Keratinocyte (primary cell): Measurements from ENCODE around the gene ITPK1.

ENCODE experiments used
- EZH2 ChIP-seq: IDR thresholded peaks from one replicate; pipeline ENCODE4 v1.6.1; 2012; ENCODE audit warnings: inconsistent platforms, mild to moderate bottlenecking, low read length, moderate library complexity
- TF ChIP-seq, protein P1 (sequence below), 3 experiments: IDR thresholded peaks in 1 of 3; conservative IDR thresholded peaks in 1 of 3; optimal IDR thresholded peaks in 1 of 3; 2 replicates in 2 of 3; 3 replicates in 1 of 3; pipeline versions ENCODE3 to v1.5.1; 2011; ENCODE audit warnings: low read length in 3 of 3, mild to moderate bottlenecking in 3 of 3, moderate library complexity in 2 of 3, control low read depth in 1 of 3, inconsistent platforms in 1 of 3; ENCODE audit not compliant: insufficient read depth in 2 of 3; ENCODE audit errors: extremely low read depth in 1 of 3

DNA sequence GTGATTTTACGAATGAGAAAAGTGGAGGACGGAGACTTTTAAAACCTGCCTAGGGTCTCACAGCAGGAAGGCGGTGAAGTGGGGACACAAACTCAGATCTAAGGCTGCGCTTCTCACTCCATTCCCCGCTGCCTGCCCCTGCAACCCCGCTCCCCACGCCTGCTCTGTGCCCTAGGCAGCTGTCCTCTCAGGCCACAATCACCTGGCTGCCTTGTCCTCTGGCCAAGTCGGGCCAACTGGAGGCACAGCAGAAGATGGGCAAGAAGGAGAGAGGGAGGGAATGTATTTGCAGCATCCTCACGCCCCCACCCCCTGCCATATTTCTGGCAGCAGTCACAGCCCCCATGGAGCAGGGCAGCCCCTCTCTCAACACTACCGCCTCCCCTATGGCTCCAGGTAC lies 97.8 kb downstream of the ITPK1 start:
- TF ChIP-seq, protein P1, sequence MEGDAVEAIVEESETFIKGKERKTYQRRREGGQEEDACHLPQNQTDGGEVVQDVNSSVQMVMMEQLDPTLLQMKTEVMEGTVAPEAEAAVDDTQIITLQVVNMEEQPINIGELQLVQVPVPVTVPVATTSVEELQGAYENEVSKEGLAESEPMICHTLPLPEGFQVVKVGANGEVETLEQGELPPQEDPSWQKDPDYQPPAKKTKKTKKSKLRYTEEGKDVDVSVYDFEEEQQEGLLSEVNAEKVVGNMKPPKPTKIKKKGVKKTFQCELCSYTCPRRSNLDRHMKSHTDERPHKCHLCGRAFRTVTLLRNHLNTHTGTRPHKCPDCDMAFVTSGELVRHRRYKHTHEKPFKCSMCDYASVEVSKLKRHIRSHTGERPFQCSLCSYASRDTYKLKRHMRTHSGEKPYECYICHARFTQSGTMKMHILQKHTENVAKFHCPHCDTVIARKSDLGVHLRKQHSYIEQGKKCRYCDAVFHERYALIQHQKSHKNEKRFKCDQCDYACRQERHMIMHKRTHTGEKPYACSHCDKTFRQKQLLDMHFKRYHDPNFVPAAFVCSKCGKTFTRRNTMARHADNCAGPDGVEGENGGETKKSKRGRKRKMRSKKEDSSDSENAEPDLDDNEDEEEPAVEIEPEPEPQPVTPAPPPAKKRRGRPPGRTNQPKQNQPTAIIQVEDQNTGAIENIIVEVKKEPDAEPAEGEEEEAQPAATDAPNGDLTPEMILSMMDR (optimal IDR thresholded peaks at IDR 0.05 in 1 of 3, IDR thresholded peaks at IDR 0.05 in 1 of 3, conservative IDR thresholded peaks at IDR 0.05 in 1 of 3; ENCODE audit: extremely low read depth in 1 of 3, insufficient read depth in 2 of 3, low read length in 3 of 3): no peak
- no peak for TF ChIP-seq EZH2
